H1 (cell line): ENCODE results near the gene ARF6. TPM values are rescaled to one million over a fixed set of nuclear protein-coding genes. Genes with fewer than 3 reads are reported as not detected.

Experiments used
- CTCF ChIA-PET: fragments of 300-600 bp; sonication (Branson Sonifier 250); formaldehyde crosslinking; loops from one replicate; lab custom pipeline; 2021; ENCODE audit not compliant: partially characterized antibody; lab: Charles Lee
- POLR2A ChIA-PET: fragments of 300-600 bp; sonication (Branson Sonifier 250); formaldehyde crosslinking; loops from one replicate; lab custom pipeline; 2021; ENCODE audit warnings: inconsistent platforms; ENCODE audit not compliant: partially characterized antibody; lab: Charles Lee
- DNase-seq, 2 experiments: peaks; one replicate each; pipeline versions ENCODE4 v3.0.0 to v3.0.0-alpha.2; 2010 to 2022; ENCODE audit warnings: low spot score in 2 of 2, low read depth in 1 of 2, mixed read lengths in 1 of 2
- FAIRE-seq: peaks from 2 replicates; lab custom pipeline; 2011; peaks lifted over from hg19 to GRCh38; lab: Jason Lieb, UNC
- H2AFZ ChIP-seq: 2 replicates; pipeline ENCODE4 v1.8.1; 2012; ENCODE audit warnings: low read length, inconsistent platforms
- H2AK5ac ChIP-seq: 2 replicates; pipeline ENCODE4 v1.6.1; 2013; ENCODE audit warnings: low read depth, low read length
- H2BK120ac ChIP-seq: replicated peaks from 2 replicates; pipeline ENCODE3; 2013; ENCODE audit warnings: low read depth, low read length, inconsistent platforms
- H2BK12ac ChIP-seq: 2 replicates; pipeline ENCODE4 v1.6.1; 2013; ENCODE audit warnings: low read depth, low read length
- H2BK15ac ChIP-seq: 2 replicates; pipeline ENCODE4 v1.6.1; 2013; ENCODE audit warnings: low read length
- H2BK20ac ChIP-seq: 2 replicates; pipeline ENCODE4 v1.6.1; 2013; ENCODE audit warnings: low read length
- H2BK5ac ChIP-seq: 2 replicates; pipeline ENCODE4 v1.6.1; 2013; ENCODE audit warnings: low read depth, low read length
- H3K14ac ChIP-seq: 2 replicates; pipeline ENCODE4 v1.6.1; 2013; ENCODE audit warnings: inconsistent platforms; ENCODE audit not compliant: insufficient read length
- H3K18ac ChIP-seq: 2 replicates; pipeline ENCODE4 v1.6.1; 2013; ENCODE audit warnings: low read length; ENCODE audit errors: extremely low read depth
- H3K23ac ChIP-seq: 2 replicates; pipeline ENCODE4 v1.6.1; 2013; ENCODE audit warnings: inconsistent platforms; ENCODE audit not compliant: insufficient read length
- H3K23me2 ChIP-seq: 2 replicates; pipeline ENCODE4 v1.6.1; 2013; ENCODE audit warnings: low read depth, low read length
- H3K27ac ChIP-seq: 2 replicates; pipeline ENCODE4 v1.6.1; 2011; ENCODE audit warnings: low read depth, low read length, inconsistent platforms
- H3K27me3 ChIP-seq, 4 experiments: replicated peaks in 1 of 4; 1 replicate in 1 of 4; 2 replicates in 3 of 4; pipeline versions ENCODE4 v1.6.1 to v1.8.1; 2011 to 2013; ENCODE audit warnings: low read length in 3 of 4, mild to moderate bottlenecking in 3 of 4, inconsistent platforms in 2 of 4, mixed read lengths in 2 of 4, moderate library complexity in 1 of 4; ENCODE audit not compliant: control insufficient read depth in 3 of 4, insufficient read depth in 3 of 4; ENCODE audit errors: extremely low read depth in 1 of 4
- H3K36me3 ChIP-seq, 4 experiments: 2 replicates each; pipeline versions ENCODE4 v1.6.1 to v1.8.1; 2011 to 2013; ENCODE audit warnings: mild to moderate bottlenecking in 4 of 4, low read length in 3 of 4, moderate library complexity in 2 of 4, control low read depth in 1 of 4, inconsistent platforms in 1 of 4; ENCODE audit not compliant: insufficient read depth in 4 of 4, control insufficient read depth in 2 of 4
- H3K4ac ChIP-seq: replicated peaks from 2 replicates; pipeline ENCODE3; 2013; ENCODE audit warnings: low read length, low read depth, mixed read lengths, inconsistent platforms; ENCODE audit not compliant: insufficient read length
- H3K4me1 ChIP-seq, 4 experiments: replicated peaks in 1 of 4; 1 replicate in 1 of 4; 2 replicates in 3 of 4; pipeline versions ENCODE4 v1.6.1 to v1.8.1; 2011 to 2013; ENCODE audit warnings: low read length in 3 of 4, inconsistent platforms in 2 of 4, mixed read lengths in 1 of 4; ENCODE audit not compliant: insufficient read depth in 4 of 4, control insufficient read depth in 3 of 4
- H3K4me2 ChIP-seq, 2 experiments: 2 replicates each; pipeline versions ENCODE4 v1.6.1 to v1.8.1; 2011 to 2013; ENCODE audit warnings: low read depth in 2 of 2, low read length in 2 of 2, control low read depth in 1 of 2, inconsistent platforms in 1 of 2, mild to moderate bottlenecking in 1 of 2; ENCODE audit not compliant: insufficient read depth in 1 of 2
- H3K4me3 ChIP-seq, 4 experiments: fragments of 200-600, 300-600 bp in 1 of 4; sonication (generic), shearing (Covaris generic), sonication (Bioruptor Twin) in 1 of 4; 2 replicates each; pipeline versions ENCODE4 v1.5.1 to v1.8.1; 2011 to 2016; ENCODE audit warnings: low read length in 4 of 4, low read depth in 3 of 4, control low read depth in 2 of 4, inconsistent platforms in 2 of 4, mild to moderate bottlenecking in 2 of 4, mixed read lengths in 1 of 4, moderate library complexity in 1 of 4; ENCODE audit not compliant: insufficient read depth in 2 of 4; ENCODE audit errors: extremely low read depth in 1 of 4
- H3K56ac ChIP-seq: replicated peaks from 2 replicates; pipeline ENCODE3; 2013; ENCODE audit warnings: low read depth, mild to moderate bottlenecking, mixed read lengths, low read length, inconsistent platforms; ENCODE audit not compliant: insufficient read length
- H3K79me1 ChIP-seq: 2 replicates; pipeline ENCODE4 v1.6.1; 2013; ENCODE audit warnings: low read depth, low read length, control low read depth
- H3K79me2 ChIP-seq, 2 experiments: 2 replicates each; pipeline versions ENCODE4 v1.6.1 to v1.8.1; 2012 to 2013; ENCODE audit warnings: low read length in 2 of 2, mild to moderate bottlenecking in 2 of 2, inconsistent platforms in 1 of 2; ENCODE audit not compliant: insufficient read depth in 2 of 2, control insufficient read depth in 1 of 2
- H3K9ac ChIP-seq, 4 experiments: replicated peaks in 1 of 4; 1 replicate in 1 of 4; 2 replicates in 3 of 4; pipeline versions ENCODE4 v1.6.1 to v1.8.1; 2011 to 2013; ENCODE audit warnings: low read depth in 3 of 4, low read length in 3 of 4, control low read depth in 2 of 4, mild to moderate bottlenecking in 2 of 4, moderate library complexity in 2 of 4, inconsistent platforms in 1 of 4; ENCODE audit errors: extremely low read depth in 1 of 4
- H3K9me3 ChIP-seq, 2 experiments: 2 replicates each; pipeline versions ENCODE4 v1.6.1 to v1.8.1; 2012 to 2013; ENCODE audit warnings: mild to moderate bottlenecking in 2 of 2, moderate library complexity in 2 of 2, control low read depth in 1 of 2, inconsistent platforms in 1 of 2, low read depth in 1 of 2, low read length in 1 of 2, mixed read lengths in 1 of 2; ENCODE audit not compliant: insufficient read depth in 2 of 2
- H4K20me1 ChIP-seq, 2 experiments: replicated peaks in 1 of 2; 2 replicates each; pipeline versions ENCODE3 to v1.8.1; 2011 to 2013; ENCODE audit warnings: inconsistent platforms in 2 of 2, low read length in 2 of 2, mild to moderate bottlenecking in 1 of 2; ENCODE audit not compliant: insufficient read depth in 2 of 2, control insufficient read depth in 1 of 2
- H4K5ac ChIP-seq: 2 replicates; pipeline ENCODE4 v1.6.1; 2013; ENCODE audit warnings: low read length, low read depth, mixed read lengths, inconsistent platforms; ENCODE audit not compliant: insufficient read length
- H4K8ac ChIP-seq: 2 replicates; pipeline ENCODE4 v1.8.0; 2013; ENCODE audit warnings: mild to moderate bottlenecking, moderate library complexity, low read length, inconsistent platforms; ENCODE audit not compliant: insufficient read depth; ENCODE audit errors: extremely low read depth
- H4K91ac ChIP-seq: replicated peaks from 2 replicates; pipeline ENCODE3; 2013; ENCODE audit warnings: low read length, mixed read lengths, inconsistent platforms; ENCODE audit not compliant: insufficient read length
- GTF2F1 ChIP-seq: IDR thresholded peaks from 2 replicates; pipeline ENCODE4 v1.6.1; 2012; ENCODE audit warnings: low read depth, low read length, improper control_type of control experiment, borderline replicate concordance
- JUND ChIP-seq: IDR thresholded peaks from 2 replicates; pipeline ENCODE4 v1.6.1; 2011; ENCODE audit warnings: mild to moderate bottlenecking, improper control_type of control experiment, low read length
- KDM1A ChIP-seq: fragments of 200-600, 300-600 bp; sonication (generic); IDR thresholded peaks from 2 replicates; pipeline ENCODE4 v1.7.1; 2016; ENCODE audit warnings: mild to moderate bottlenecking, low read length, borderline replicate concordance
- NRF1 ChIP-seq: IDR thresholded peaks from 2 replicates; pipeline ENCODE4 v1.6.1; 2011; ENCODE audit warnings: mild to moderate bottlenecking, low read depth, low read length, improper control_type of control experiment
- POU5F1 ChIP-seq: IDR thresholded peaks from 2 replicates; pipeline ENCODE4 v1.6.1; 2011; ENCODE audit warnings: low read depth, mild to moderate bottlenecking, low read length, moderate library complexity
- SP4 ChIP-seq: IDR thresholded peaks from 2 replicates; pipeline ENCODE4 v1.6.1; 2012; ENCODE audit warnings: low read length, inconsistent platforms
- WGBS, 2 experiments: shearing (Covaris generic) in 1 of 2; methylation state at CpG; one replicate each; pipeline versions ENCODE4 v1.1.6 to v1.1.7; 2013 to 2015; ENCODE audit warnings: low lambda C conversion rate in 2 of 2, mixed read lengths in 2 of 2, inconsistent platforms in 1 of 2, low coverage in 1 of 2, missing lambda C conversion rate in 1 of 2; ENCODE audit not compliant: insufficient replicate concordance in 2 of 2, insufficient coverage in 1 of 2, insufficient read length in 1 of 2; ENCODE audit errors: extremely low coverage in 1 of 2, missing lambda C conversion rate in 1 of 2; 5-methylcytosine and 5-hydroxymethylcytosine counted together
- polyA plus RNA-seq, 7 experiments: library from polyadenylated mRNA; depleted of rRNA in 3 of 7; stranded (reverse) in 5 of 7; unstranded in 2 of 7; fragments of >200 nt in 5 of 7; fragments of 200-250 nt in 2 of 7; gene quantifications; 1 replicate in 5 of 7; 2 replicates in 1 of 7; 4 replicates in 1 of 7; pipeline versions ENCODE4 v1.2.1 to v1.2.3, GENCODE V29; 2011 to 2013; ENCODE audit warnings: missing spikeins in 2 of 7, mixed read lengths in 2 of 7
- total RNA-seq: library from RNA; stranded (reverse); fragmentation: NEBNext Ultra II Directional; extraction: Animal tissue kit (Norgen Biotek cat#: 25700); gene quantifications from 2 replicates; pipeline ENCODE4 v1.2.1, GENCODE V29; 2021

The ARF6 gene
- total and polyA plus RNA-seq, 2 of the 8 experiments (the other 6 are each of a cell fraction or from before 2014, with no cell fraction given), result 17.2 to 56.7 TPM

DNA sequence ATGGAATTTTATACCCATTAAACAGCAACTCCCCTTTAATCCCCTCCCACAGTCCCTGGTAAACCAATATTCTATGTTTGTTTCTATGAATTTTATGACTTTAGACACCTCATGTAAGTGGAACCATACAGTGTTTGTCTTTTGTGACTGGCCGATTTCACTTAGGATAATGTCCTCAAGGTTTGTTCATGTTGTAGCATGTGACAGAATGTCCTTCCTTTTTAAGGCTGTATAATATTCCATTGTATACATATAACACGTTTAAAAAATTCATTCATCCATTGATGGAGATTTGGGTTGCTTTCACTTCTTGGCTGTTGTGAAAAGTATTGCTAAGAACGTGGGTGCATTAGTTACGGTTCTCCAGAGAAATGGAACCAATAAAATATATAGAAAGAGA is 40.2 kb downstream of the ARF6 start:
- Histone ChIP-seq H2BK12ac (no peak overlapping the region), H3K14ac (no peak overlapping the region), H3K27ac (no peak overlapping the region), H3K9ac (no peak overlapping the region), H3K79me2 (no peaks in the 10 kb centered on the region), H2BK15ac (no peak overlapping the region), H3K4ac (no peak overlapping the region), H2AFZ (no peak overlapping the region), H3K36me3 (no peaks in the 10 kb centered on the region), H4K20me1 (no peaks in the 10 kb centered on the region), H3K23ac (no peak overlapping the region), H3K4me2 (no peak overlapping the region), H3K18ac (no peak overlapping the region), H2AK5ac (no peak overlapping the region), H2BK5ac (no peak overlapping the region), H4K5ac (no peak overlapping the region), H3K27me3 (no peaks in the 10 kb centered on the region), H3K79me1 (no peaks in the 10 kb centered on the region), H3K23me2 (no peaks in the 10 kb centered on the region), H2BK20ac (no peak overlapping the region), H3K9me3 (0 out of 4 replicates have a peak, but pooled peaks cover 0 to 7% of the 10 kb centered on the region in 2 experiments), H4K8ac (no peak overlapping the region), H3K4me3 (no peak overlapping the region), H3K56ac (no peak overlapping the region), H3K4me1 (no peaks in the 10 kb centered on the region), H2BK120ac (no peak overlapping the region), H4K91ac (no peak overlapping the region)
- DNase-seq (no peak), FAIRE-seq (no peak)
- WGBS, 2 experiments, result 95% methylated on average over 4 of the region's 4 CpGs; no CpG with 5 or more reads in 1 of the 2 experiments
- TF ChIP-seq KDM1A (no peak), POU5F1 (no peak), JUND (no peak), GTF2F1 (no peak), NRF1 (no peak), SP4 (no peak)
- POLR2A ChIA-PET, result no interaction called here
- CTCF ChIA-PET, result interaction anchor here (0.6 to 0.7 kb wide), 2 partner anchors 67 to 156 kb away, joined by 3 read pairs; no protein-coding TSS in a partner anchor
